ENCODE data around the gene ATF6.
"Not testable (repeated sequence)": the region's sequence is repeated elsewhere in the genome, so short reads cannot be mapped to it uniquely, and the experiment has no call there.

The ATF6 gene

DNA sequence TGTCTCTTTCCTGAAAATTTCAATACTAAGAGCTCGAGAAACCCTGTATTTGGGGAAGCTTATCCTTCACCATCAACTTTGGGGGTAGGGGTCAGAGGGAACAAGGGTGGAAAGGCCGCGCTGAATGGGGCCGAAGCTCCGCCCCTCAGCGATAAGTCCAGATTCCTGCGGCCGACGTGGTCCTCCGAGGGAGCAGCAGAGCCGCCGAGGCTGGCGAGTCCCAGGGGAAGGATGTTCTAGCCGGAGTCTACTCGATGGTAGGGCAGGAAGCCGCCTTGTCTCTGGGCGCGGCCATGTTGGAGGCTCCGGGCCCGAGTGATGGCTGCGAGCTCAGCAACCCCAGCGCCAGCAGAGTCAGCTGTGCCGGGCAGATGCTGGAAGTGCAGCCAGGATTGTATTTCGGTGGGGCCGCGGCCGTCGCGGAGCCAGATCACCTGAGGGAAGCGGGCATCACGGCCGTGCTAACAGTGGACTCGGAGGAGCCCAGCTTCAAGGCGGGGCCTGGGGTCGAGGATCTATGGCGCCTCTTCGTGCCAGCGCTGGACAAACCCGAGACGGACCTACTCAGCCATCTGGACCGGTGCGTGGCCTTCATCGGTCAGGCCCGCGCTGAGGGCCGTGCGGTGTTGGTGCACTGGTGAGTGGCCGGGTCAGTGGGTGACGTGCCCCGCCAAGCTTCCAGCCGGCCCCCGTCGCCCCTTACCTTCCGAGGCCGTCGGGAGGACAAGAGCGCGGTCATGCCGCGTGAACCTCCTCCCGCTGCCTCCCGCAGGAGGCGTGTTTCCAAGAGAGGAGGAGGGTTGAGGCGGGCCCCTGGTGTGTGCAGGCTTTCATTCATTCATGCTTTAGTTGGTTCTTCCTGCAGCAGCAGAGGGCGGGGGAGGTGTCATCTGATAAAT lies 16.4 kb upstream of the ATF6 start, which contains the start of gene DUSP12:
Gene DUSP12, plus strand, starts transcription at position 278 of the 899 bp plus-strand sequence. Its CDS starts 16 bp downstream, at position 294.
- TF ChIP-seq, protein P1, sequence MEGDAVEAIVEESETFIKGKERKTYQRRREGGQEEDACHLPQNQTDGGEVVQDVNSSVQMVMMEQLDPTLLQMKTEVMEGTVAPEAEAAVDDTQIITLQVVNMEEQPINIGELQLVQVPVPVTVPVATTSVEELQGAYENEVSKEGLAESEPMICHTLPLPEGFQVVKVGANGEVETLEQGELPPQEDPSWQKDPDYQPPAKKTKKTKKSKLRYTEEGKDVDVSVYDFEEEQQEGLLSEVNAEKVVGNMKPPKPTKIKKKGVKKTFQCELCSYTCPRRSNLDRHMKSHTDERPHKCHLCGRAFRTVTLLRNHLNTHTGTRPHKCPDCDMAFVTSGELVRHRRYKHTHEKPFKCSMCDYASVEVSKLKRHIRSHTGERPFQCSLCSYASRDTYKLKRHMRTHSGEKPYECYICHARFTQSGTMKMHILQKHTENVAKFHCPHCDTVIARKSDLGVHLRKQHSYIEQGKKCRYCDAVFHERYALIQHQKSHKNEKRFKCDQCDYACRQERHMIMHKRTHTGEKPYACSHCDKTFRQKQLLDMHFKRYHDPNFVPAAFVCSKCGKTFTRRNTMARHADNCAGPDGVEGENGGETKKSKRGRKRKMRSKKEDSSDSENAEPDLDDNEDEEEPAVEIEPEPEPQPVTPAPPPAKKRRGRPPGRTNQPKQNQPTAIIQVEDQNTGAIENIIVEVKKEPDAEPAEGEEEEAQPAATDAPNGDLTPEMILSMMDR (IDR thresholded peaks at IDR 0.05; ENCODE audit: low read depth, low read length) = peak; percentile 54
- H3K4me3 ChIP-seq (ENCODE audit: low read depth, low read length) = peak within 1 kb of the TSS; percentile 89
- peak; percentile 99 for DNase-seq
- H3K27ac ChIP-seq = peak within 1 kb of the TSS; percentile 97
- peaks cover 36% of the 10 kb centered on the region for H3K27me3 ChIP-seq (ENCODE audit: insufficient read depth, low read depth, severe bottlenecking)
- H3K9me3 ChIP-seq (ENCODE audit: severe bottlenecking) = no peaks in the 10 kb centered on the region
- peaks cover 44% of the 10 kb centered on the region for H3K36me3 ChIP-seq

DNA sequence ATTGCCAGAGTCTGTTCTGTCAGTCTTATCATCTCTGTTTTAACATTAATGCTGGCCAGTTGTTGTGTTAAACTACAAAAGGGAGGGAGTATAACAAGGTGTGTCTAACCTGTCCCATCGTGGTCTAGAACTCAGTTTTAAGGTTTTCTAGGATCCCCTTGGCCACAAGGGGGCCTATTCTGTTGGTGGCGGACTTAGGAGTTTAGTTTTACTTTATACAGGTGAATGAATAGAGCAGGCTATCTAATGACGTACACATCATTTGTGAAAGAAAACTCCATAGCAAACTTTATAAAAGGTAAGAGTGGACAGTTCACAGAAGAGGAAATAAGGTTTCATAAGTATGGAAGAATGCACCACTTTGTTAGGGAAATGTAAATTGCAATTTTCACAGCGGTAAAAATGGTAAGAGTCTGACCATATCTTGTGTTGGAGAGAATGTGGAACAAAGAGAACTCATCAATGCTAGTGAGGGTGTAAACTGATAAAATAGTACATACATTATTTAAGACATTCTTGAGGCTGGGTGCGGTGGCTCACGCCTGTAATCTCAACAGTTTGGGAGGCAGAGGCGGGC lies 2.5 kb upstream of the ATF6 start:
- peaks cover 13% of the 10 kb centered on the region for H3K36me3 ChIP-seq
- H3K27me3 ChIP-seq (ENCODE audit: insufficient read depth, low read depth, severe bottlenecking) = no peaks in the 10 kb centered on the region
- no peaks in the 10 kb centered on the region for H3K9me3 ChIP-seq (ENCODE audit: severe bottlenecking)
- H3K27ac ChIP-seq = no peak overlapping the region
- no peak for DNase-seq
- TF ChIP-seq, protein P1 (IDR thresholded peaks at IDR 0.05; ENCODE audit: low read depth, low read length) = peak; percentile 55
- H3K4me3 ChIP-seq (ENCODE audit: low read depth, low read length) = no peak overlapping the region

DNA sequence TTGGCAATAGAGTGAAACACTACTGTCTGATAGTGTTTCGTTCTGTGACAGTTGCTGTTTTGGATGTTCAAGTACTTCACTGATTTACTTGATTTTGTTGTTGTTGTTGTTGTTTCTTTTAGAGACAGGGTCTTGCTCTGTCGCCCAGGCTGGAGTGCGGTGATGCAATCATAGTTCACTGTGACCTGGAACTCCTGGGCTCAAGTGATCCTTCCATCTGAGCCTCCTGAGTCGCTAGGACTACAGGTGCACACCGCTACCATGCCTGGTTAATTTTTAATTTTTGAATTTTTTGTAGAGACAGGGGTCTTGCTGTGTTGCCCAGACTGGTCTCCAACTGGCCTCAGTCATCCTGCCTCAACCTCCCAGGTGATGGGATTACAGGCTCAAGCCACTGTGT lies 2.3 kb downstream of the ATF6 start:
- H3K36me3 ChIP-seq = peaks cover 2% of the 10 kb centered on the region; the same call in 1 of the 2 replicates
- H3K4me3 ChIP-seq (ENCODE audit: low read depth, low read length) = no peak overlapping the region
- TF ChIP-seq, protein P1 (IDR thresholded peaks at IDR 0.05; ENCODE audit: low read depth, low read length) = no peak
- DNase-seq = no peak
- H3K27me3 ChIP-seq (ENCODE audit: insufficient read depth, low read depth, severe bottlenecking) = no peaks in the 10 kb centered on the region
- no peaks in the 10 kb centered on the region for H3K9me3 ChIP-seq (ENCODE audit: severe bottlenecking)
- H3K27ac ChIP-seq = no peak overlapping the region

DNA sequence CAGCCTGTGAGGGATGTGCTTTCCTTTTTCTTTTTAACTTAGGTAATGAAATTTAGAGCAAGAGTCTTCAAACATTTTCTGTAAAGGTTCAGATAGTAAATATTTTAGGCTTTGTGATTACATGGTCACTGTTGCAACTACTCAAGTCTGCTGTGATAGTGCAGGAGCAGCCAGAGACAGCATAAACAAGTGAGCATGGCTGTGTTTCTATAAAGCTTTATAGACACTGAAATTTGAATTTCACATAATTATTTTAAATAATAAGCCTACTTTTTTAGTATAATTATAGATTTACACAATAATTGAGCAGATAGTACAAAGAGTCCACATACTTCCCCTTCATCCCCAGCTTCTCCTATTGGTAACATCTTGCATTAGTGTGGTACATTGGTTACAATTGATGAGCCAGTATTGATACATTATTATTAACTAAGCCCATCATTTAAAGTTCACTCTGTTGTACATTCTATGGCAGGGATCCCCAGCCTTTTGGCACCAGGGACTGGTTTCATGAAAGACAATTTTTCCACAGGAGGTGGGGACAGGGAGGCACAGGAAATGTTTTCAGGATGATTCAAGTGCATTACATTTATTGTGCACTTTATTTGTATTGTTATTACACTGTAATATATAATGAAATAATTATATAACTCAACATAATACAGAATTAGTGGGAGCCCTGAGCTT lies 3.0 kb downstream of the ATF6 start:
- no peaks in the 10 kb centered on the region for H3K27me3 ChIP-seq (ENCODE audit: insufficient read depth, low read depth, severe bottlenecking)
- H3K9me3 ChIP-seq (ENCODE audit: severe bottlenecking) = no peaks in the 10 kb centered on the region
- H3K27ac ChIP-seq = no peak overlapping the region
- no peak for DNase-seq
- TF ChIP-seq, protein P1 (IDR thresholded peaks at IDR 0.05; ENCODE audit: low read depth, low read length) = no peak
- peaks cover 2% of the 10 kb centered on the region; the same call in 1 of the 2 replicates for H3K36me3 ChIP-seq
- no peak overlapping the region for H3K4me3 ChIP-seq (ENCODE audit: low read depth, low read length)

DNA sequence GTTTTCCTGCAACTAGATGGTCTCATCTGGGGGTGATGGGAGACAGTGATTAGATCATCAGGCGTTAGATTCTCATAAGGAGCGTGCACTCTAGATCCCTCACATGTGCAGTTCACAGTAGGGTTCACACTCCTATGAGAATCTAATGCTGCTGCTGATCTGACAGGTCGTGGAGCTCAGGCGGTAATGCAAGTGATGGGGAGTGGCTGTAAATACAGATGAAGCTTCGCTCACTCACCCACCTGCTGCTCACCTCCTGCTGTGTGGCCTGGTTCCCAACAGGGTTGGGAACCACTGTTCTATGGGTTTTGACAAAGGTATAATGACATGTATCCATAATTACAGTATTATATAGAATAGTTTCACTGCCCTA lies 3.5 kb downstream of the ATF6 start:
- not testable (repeated sequence) for DNase-seq; H3K27ac ChIP-seq; H3K36me3 ChIP-seq; H3K27me3 ChIP-seq (ENCODE audit: insufficient read depth, low read depth, severe bottlenecking); H3K9me3 ChIP-seq (ENCODE audit: severe bottlenecking); H3K4me3 ChIP-seq (ENCODE audit: low read depth, low read length)

DNA sequence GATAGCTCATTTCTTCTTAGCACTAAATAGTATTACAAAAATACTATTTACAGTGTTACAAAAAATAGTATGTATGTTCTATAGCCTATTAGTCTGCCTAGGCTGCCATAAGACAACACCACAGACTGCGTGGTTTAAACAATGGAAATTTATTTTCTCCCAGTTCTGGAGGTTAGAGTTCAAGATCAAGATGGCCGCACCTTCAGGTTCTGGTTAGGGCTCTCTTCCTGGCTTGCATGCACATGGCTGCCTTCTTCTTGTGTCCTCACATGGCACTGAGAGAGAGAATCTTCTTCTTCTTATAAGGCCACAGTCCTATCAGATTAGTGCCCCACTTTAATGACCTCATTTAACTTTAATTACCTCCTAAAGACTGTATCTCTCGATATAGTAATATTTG lies 4.1 kb downstream of the ATF6 start:
- Histone ChIP-seq H3K36me3 (peaks cover 2% of the 10 kb centered on the region; the same call in 1 of the 2 replicates), H3K9me3 (ENCODE audit: severe bottlenecking) (no peaks in the 10 kb centered on the region), H3K27ac (no peak overlapping the region), H3K4me3 (ENCODE audit: low read depth, low read length) (no peak overlapping the region), H3K27me3 (ENCODE audit: insufficient read depth, low read depth, severe bottlenecking) (no peaks in the 10 kb centered on the region)
- TF ChIP-seq, protein P1 (IDR thresholded peaks at IDR 0.05; ENCODE audit: low read depth, low read length) = no peak
- no peak for DNase-seq
